ENCODE measurements around the gene WASHC3. TPM values are rescaled to one million over a fixed set of nuclear protein-coding genes. Genes with fewer than 3 reads are reported as not detected.

WASHC3 gene
- total RNA-seq, 2 donors from 2014 or later, result 56.6 to 66.1 TPM

GRCh38 chr12:101997102-101997501, 64.7 kb downstream of the WASHC3 start:
- no peak for ATAC-seq (replicated peaks in 1 of 2)

GRCh38 chr12:101995684-101996083, 66.1 kb downstream of the WASHC3 start:
- no peak overlapping the region for H3K4me3 Mint-ChIP-seq
- no peak for ATAC-seq (replicated peaks in 1 of 2)
- no peaks in the 10 kb centered on the region for H3K4me1 Mint-ChIP-seq (ENCODE audit: low read depth)
- no peak for DNase-seq
- H3K27me3 Mint-ChIP-seq (ENCODE audit: low read depth), result peaks cover 29% of the 10 kb centered on the region
- no peak overlapping the region for H3K27ac Mint-ChIP-seq
- no peaks in the 10 kb centered on the region for H3K9me3 Mint-ChIP-seq
- no peaks in the 10 kb centered on the region for H3K36me3 Mint-ChIP-seq (ENCODE audit: insufficient read depth in 2 of 2)

More at GRCh38 chr12:101997102-101997501, 64.7 kb downstream of the WASHC3 start:
- Mint-ChIP-seq H3K4me1 (ENCODE audit: low read depth) (no peaks in the 10 kb centered on the region), H3K36me3 (ENCODE audit: insufficient read depth in 2 of 2) (no peaks in the 10 kb centered on the region), H3K27ac (no peak overlapping the region), H3K27me3 (ENCODE audit: low read depth) (peaks cover 21% of the 10 kb centered on the region), H3K4me3 (no peak overlapping the region), H3K9me3 (no peaks in the 10 kb centered on the region)
- no peak for DNase-seq

- no peak for ATAC-seq (replicated peaks in 1 of 2)
- Mint-ChIP-seq H3K4me3 (no peak overlapping the region), H3K36me3 (ENCODE audit: insufficient read depth in 2 of 2) (no peaks in the 10 kb centered on the region), H3K27me3 (ENCODE audit: low read depth) (peaks cover 38% of the 10 kb centered on the region), H3K4me1 (ENCODE audit: low read depth) (no peaks in the 10 kb centered on the region), H3K27ac (no peak overlapping the region), H3K9me3 (no peaks in the 10 kb centered on the region)
- DNase-seq, result no peak
Measured at GRCh38 chr12:101992091-101992490, 69.7 kb downstream of the WASHC3 start.

- Mint-ChIP-seq H3K36me3 (ENCODE audit: insufficient read depth in 2 of 2) (no peaks in the 10 kb centered on the region), H3K27ac (no peak overlapping the region), H3K4me3 (no peak overlapping the region), H3K9me3 (no peaks in the 10 kb centered on the region), H3K4me1 (ENCODE audit: low read depth) (no peaks in the 10 kb centered on the region), H3K27me3 (ENCODE audit: low read depth) (peaks cover 13% of the 10 kb centered on the region)
- no peak for ATAC-seq (replicated peaks in 1 of 2)
- no peak for DNase-seq
Measured at GRCh38 chr12:101982307-101982706, 79.5 kb downstream of the WASHC3 start.

- Mint-ChIP-seq H3K36me3 (ENCODE audit: insufficient read depth in 2 of 2) (no peaks in the 10 kb centered on the region), H3K9me3 (no peaks in the 10 kb centered on the region), H3K4me1 (ENCODE audit: low read depth) (no peaks in the 10 kb centered on the region), H3K27ac (no peak overlapping the region), H3K4me3 (no peak overlapping the region), H3K27me3 (ENCODE audit: low read depth) (peaks cover 13% of the 10 kb centered on the region)
- DNase-seq (no peak), ATAC-seq (replicated peaks in 1 of 2) (no peak)
Measured at GRCh38 chr12:101981868-101982267, 79.9 kb downstream of the WASHC3 start.

- Mint-ChIP-seq H3K27me3 (ENCODE audit: low read depth) (no peaks in the 10 kb centered on the region), H3K4me1 (ENCODE audit: low read depth) (peaks cover 18% of the 10 kb centered on the region), H3K27ac (no peak overlapping the region), H3K4me3 (no peak overlapping the region), H3K9me3 (peaks cover 0 to 2% of the 10 kb centered on the region in 2 donors), H3K36me3 (ENCODE audit: insufficient read depth in 2 of 2) (no peaks in the 10 kb centered on the region)
- ATAC-seq (replicated peaks in 1 of 2) (peak in 1 of 2 donors; percentile 95), DNase-seq (peak in 1 of 2 donors; percentile 13)
Measured at GRCh38 chr12:101968770-101969169, 93.0 kb downstream of the WASHC3 start.

- peaks cover 0 to 2% of the 10 kb centered on the region in 2 donors for H3K9me3 Mint-ChIP-seq
- H3K36me3 Mint-ChIP-seq (ENCODE audit: insufficient read depth in 2 of 2), result no peaks in the 10 kb centered on the region
- no peaks in the 10 kb centered on the region for H3K27me3 Mint-ChIP-seq (ENCODE audit: low read depth)
- DNase-seq (no peak), ATAC-seq (replicated peaks in 1 of 2) (peak; percentile 26 to 39)
- H3K4me1 Mint-ChIP-seq (ENCODE audit: low read depth), result peaks cover 18% of the 10 kb centered on the region
- no peak overlapping the region for H3K4me3 Mint-ChIP-seq
- no peak overlapping the region for H3K27ac Mint-ChIP-seq
Measured at GRCh38 chr12:101967506-101967905, 94.3 kb downstream of the WASHC3 start.

GRCh38 chr12:101966496-101966895, 95.3 kb downstream of the WASHC3 start:
- H3K27ac Mint-ChIP-seq, result no peak overlapping the region
- DNase-seq, result no peak
- H3K9me3 Mint-ChIP-seq, result peaks cover 0 to 2% of the 10 kb centered on the region in 2 donors

GRCh38 chr12:101963697-101964096, 98.1 kb downstream of the WASHC3 start:
- H3K36me3 Mint-ChIP-seq (ENCODE audit: insufficient read depth in 2 of 2), result peaks cover 4 to 5% of the 10 kb centered on the region in 2 donors
- H3K4me3 Mint-ChIP-seq, result no peak overlapping the region
- peaks cover 13% of the 10 kb centered on the region for H3K4me1 Mint-ChIP-seq (ENCODE audit: low read depth)
- no peaks in the 10 kb centered on the region for H3K27me3 Mint-ChIP-seq (ENCODE audit: low read depth)
- DNase-seq, result no peak
- H3K9me3 Mint-ChIP-seq, result peaks cover 3 to 8% of the 10 kb centered on the region in 2 donors
- H3K27ac Mint-ChIP-seq, result no peak overlapping the region
- ATAC-seq (replicated peaks in 1 of 2), result no peak

More at GRCh38 chr12:101966496-101966895, 95.3 kb downstream of the WASHC3 start:
- H3K4me1 Mint-ChIP-seq (ENCODE audit: low read depth), result peaks cover 18% of the 10 kb centered on the region
- no peaks in the 10 kb centered on the region for H3K27me3 Mint-ChIP-seq (ENCODE audit: low read depth)
- H3K4me3 Mint-ChIP-seq, result no peak overlapping the region
- ATAC-seq (replicated peaks in 1 of 2), result no peak
- H3K36me3 Mint-ChIP-seq (ENCODE audit: insufficient read depth in 2 of 2), result no peaks in the 10 kb centered on the region

Other genes starting within 250 kb of the WASHC3 start
- gene GNPTAB, start 231.0 kb downstream of the WASHC3 start, total RNA-seq, result 10 to 100 TPM; 32.3 to 44.3 TPM
- 1 to 10 TPM; 6.4 to 9.9 TPM for gene DRAM1, start 184.4 kb downstream of the WASHC3 start, total RNA-seq
- 100 to 1,000 TPM in 1 of 2 donors, 10 to 100 TPM in 1; 95.2 to 129 TPM for gene NUP37, start 58.1 kb upstream of the WASHC3 start, total RNA-seq
- gene PARPBP, start 58.2 kb upstream of the WASHC3 start, total RNA-seq, result 10 to 100 TPM; 17.7 to 19.1 TPM
- gene PMCH, start 135.8 kb upstream of the WASHC3 start, total RNA-seq, result 1 to 10 TPM; 1.1 to 1.2 TPM